HepG2 (cell line): Measurements from ENCODE around the gene NPFFR1. TPM values are rescaled to one million over a fixed set of nuclear protein-coding genes. Genes with fewer than 3 reads are reported as not detected.

Experiments
- ATAC-seq: fragments of 200-7000 bp; cut with Tn5 transposase; 3 replicates; pipeline ENCODE4 v1.9.1; 2020; ENCODE audit warnings: mild to moderate bottlenecking, moderate library complexity
- BruUV-seq: library from RNA; stranded (reverse); fragments of 400-500 nt; replicated peaks from 2 replicates; lab custom pipeline; 2021; lab: Mats Ljungman, UMichigan
- CTCF ChIA-PET: fragments of 300-600 bp; formaldehyde crosslinking; extraction: SDS; loops from one replicate; lab custom pipeline; 2021; ENCODE audit warnings: low total read pairs, inconsistent platforms, low intra/inter-chr PET ratio; lab: Yijun Ruan, JAX
- POLR2A ChIA-PET: fragments of 350-600 bp; sonication (Branson Sonifier 250); formaldehyde crosslinking; loops from one replicate; lab custom pipeline; 2020; ENCODE audit warnings: antibody characterized with exemption, inconsistent platforms; lab: Yijun Ruan, JAX
- DNase-seq: peaks from one replicate; pipeline ENCODE4 v3.0.0-alpha.2; 2015; ENCODE audit warnings: low spot score
- FAIRE-seq: peaks from 3 replicates; lab custom pipeline; 2011; peaks lifted over from hg19 to GRCh38; lab: Jason Lieb, UNC
- H2AFZ ChIP-seq: one replicate; pipeline ENCODE4 v1.6.1; 2011; ENCODE audit warnings: low read length, inconsistent platforms
- H3K27ac ChIP-seq: fragments of 300-600 bp; 3 replicates; pipeline ENCODE4 v1.8.0; 2011; ENCODE audit warnings: mixed run types, mild to moderate bottlenecking, mixed read lengths, low read length, inconsistent platforms; ENCODE audit not compliant: insufficient read depth; ENCODE audit errors: extremely low read length
- H3K27me3 ChIP-seq, 2 experiments: fragments of 200-600 bp in 1 of 2; 2 replicates in 1 of 2; 3 replicates in 1 of 2; pipeline versions ENCODE4 v1.6.0 to v1.8.0; 2011; ENCODE audit warnings: low read length in 2 of 2, mild to moderate bottlenecking in 2 of 2, moderate library complexity in 2 of 2, inconsistent platforms in 1 of 2; ENCODE audit not compliant: insufficient read depth in 2 of 2, control insufficient read depth in 1 of 2
- H3K36me3 ChIP-seq, 2 experiments: fragments of 200-600 bp in 1 of 2; replicated peaks in 1 of 2; 2 replicates in 1 of 2; 3 replicates in 1 of 2; pipeline versions ENCODE4 v1.5.1 to v1.8.0; 2011; ENCODE audit warnings: low read length in 2 of 2, inconsistent platforms in 1 of 2; ENCODE audit not compliant: insufficient read depth in 2 of 2, control insufficient read depth in 1 of 2
- H3K4me1 ChIP-seq: 2 replicates; pipeline ENCODE4 v1.5.1; 2012; ENCODE audit warnings: low read length, inconsistent platforms; ENCODE audit not compliant: insufficient read depth
- H3K4me2 ChIP-seq: 2 replicates; pipeline ENCODE4 v1.6.0; 2011; ENCODE audit warnings: low read depth, low read length, inconsistent platforms
- H3K4me3 ChIP-seq, 3 experiments: fragments of 200-600 bp in 1 of 3; sonication (generic), shearing (Covaris generic) in 1 of 3; replicated peaks in 1 of 3; 2 replicates each; pipeline ENCODE4 v1.5.1; 2011 to 2016; ENCODE audit warnings: low read length in 3 of 3, inconsistent platforms in 2 of 3, low read depth in 2 of 3, mild to moderate bottlenecking in 2 of 3, control low read depth in 1 of 3, mixed read lengths in 1 of 3; ENCODE audit not compliant: insufficient read depth in 1 of 3
- H3K79me2 ChIP-seq: one replicate; pipeline ENCODE4 v1.6.1; 2011; ENCODE audit warnings: low read length, inconsistent platforms; ENCODE audit not compliant: insufficient read depth
- H3K9ac ChIP-seq: 2 replicates; pipeline ENCODE4 v1.6.0; 2011; ENCODE audit warnings: mild to moderate bottlenecking, low read depth, low read length, inconsistent platforms; ENCODE audit not compliant: insufficient read depth
- H3K9me3 ChIP-seq: 2 replicates; pipeline ENCODE4 v1.5.1; 2012; ENCODE audit warnings: mild to moderate bottlenecking, low read length
- H4K20me1 ChIP-seq: 2 replicates; pipeline ENCODE4 v1.6.0; 2011; ENCODE audit warnings: inconsistent platforms, mild to moderate bottlenecking, low read length, moderate library complexity; ENCODE audit not compliant: insufficient read depth
- CENPT ChIP-seq: sonication (generic); formaldehyde crosslinking; IDR thresholded peaks from 2 replicates; pipeline ENCODE4 v1.8.0; 2022; ENCODE audit warnings: low read depth, mild to moderate bottlenecking, moderate library complexity, missing genetic modification reagents
- HBP1 ChIP-seq: IDR thresholded peaks from 2 replicates; pipeline ENCODE4 v1.6.1; 2016; ENCODE audit warnings: low read depth, control low read depth
- KLF15 ChIP-seq: sonication (generic); formaldehyde crosslinking; IDR thresholded peaks from 2 replicates; pipeline ENCODE4 v1.8.1; 2023; ENCODE audit warnings: borderline replicate concordance, mild to moderate bottlenecking, inconsistent platforms, missing genetic modification reagents, mixed read lengths
- NR0B2 ChIP-seq: sonication (generic); formaldehyde crosslinking; IDR thresholded peaks from 2 replicates; pipeline ENCODE4 v1.4.0; 2020; ENCODE audit warnings: mild to moderate bottlenecking, missing genetic modification reagents
- POGZ ChIP-seq: sonication (generic); formaldehyde crosslinking; IDR thresholded peaks from 2 replicates; pipeline ENCODE4 v1.4.0; 2020; ENCODE audit warnings: mild to moderate bottlenecking, missing genetic modification reagents
- POLR2AphosphoS2 ChIP-seq: IDR thresholded peaks from 2 replicates; pipeline ENCODE4 v1.6.1; 2011; ENCODE audit warnings: low read depth, low read length, improper control_type of control experiment
- SCMH1 ChIP-seq: sonication (generic); formaldehyde crosslinking; IDR thresholded peaks from 2 replicates; pipeline ENCODE4 v1.9.0; 2021; ENCODE audit warnings: missing genetic modification reagents, mild to moderate bottlenecking, borderline replicate concordance
- ZNF414 ChIP-seq: sonication (generic); formaldehyde crosslinking; IDR thresholded peaks from 2 replicates; pipeline ENCODE4 v1.5.0; 2020; ENCODE audit warnings: missing genetic modification reagents
- ZNF432 ChIP-seq: sonication (generic); formaldehyde crosslinking; IDR thresholded peaks from 2 replicates; pipeline ENCODE4 v1.5.0; 2020; ENCODE audit warnings: missing genetic modification reagents, mild to moderate bottlenecking, borderline replicate concordance
- ZNF788 ChIP-seq: sonication (generic); formaldehyde crosslinking; IDR thresholded peaks from 2 replicates; pipeline ENCODE4 v1.5.0; 2020; ENCODE audit warnings: mild to moderate bottlenecking, missing genetic modification reagents, borderline replicate concordance
- WGBS: methylation state at CpG from one replicate; pipeline ENCODE4 v1.1.6; 2017; ENCODE audit warnings: low lambda C conversion rate; 5-methylcytosine and 5-hydroxymethylcytosine counted together
- in situ Hi-C: cut with HindIII; loops from 2 replicates; pipeline ENCODE4 v1.10.0; 2017; ENCODE audit warnings: low pct_unique_long_range_greater_than_20kb; ENCODE audit not compliant: extremely low pct_ligation_motif_present
- intact Hi-C: fragments of 100-400 bp; cut with micrococcal nuclease; formaldehyde crosslinking; loops from one replicate; pipeline ENCODE4 v1.10.0; 2022; ENCODE audit not compliant: unreplicated experiment
- polyA plus RNA-seq, 8 experiments: library from polyadenylated mRNA; depleted of rRNA in 3 of 8; stranded (reverse) in 7 of 8; unstranded in 1 of 8; fragments of >200 nt; fragmentation: Illumina TruSeq in 4 of 8; extraction: Trizol in 4 of 8; gene quantifications; 2 replicates each; pipeline versions ENCODE4 v1.2.1 to v1.2.3, GENCODE V29; 2011 to 2016; ENCODE audit warnings: low read depth in 4 of 8, missing spikeins in 1 of 8, mixed read lengths in 1 of 8; ENCODE audit not compliant: insufficient read depth in 1 of 8
- total RNA-seq, 5 experiments: library from RNA; depleted of rRNA; stranded (reverse); fragments of >200 nt; fragmentation: Illumina TruSeq; extraction: Trizol; gene quantifications; 2 replicates each; pipeline ENCODE4 v1.2.3, GENCODE V29; 2016; ENCODE audit warnings: low read depth in 1 of 5

NPFFR1 gene
- total and polyA plus RNA-seq, 2 of the 13 experiments (the other 11 are each of a cell fraction or from before 2014, with no cell fraction given): under 0.01 TPM; not detected in 1

- H3K4me1 ChIP-seq: no peaks in the 10 kb centered on the region
- H3K27ac ChIP-seq: no peak overlapping the region
- ChIA-PET CTCF (no interaction called here), POLR2A (no interaction called here)
- H3K9ac ChIP-seq: no peak overlapping the region
- H3K9me3 ChIP-seq: no peaks in the 10 kb centered on the region
- TF ChIP-seq ZNF432 (CRISPR knock-in tag) (no peak), KLF15 (CRISPR knock-in tag) (no peak), ZNF788 (no peak)
- intact Hi-C loops (no loop called here), in situ Hi-C loops (no loop called here)
- DNase-seq (no peak), ATAC-seq (no peak), FAIRE-seq (no peak)
- 100% methylated on average over 2 of the region's 6 CpGs for WGBS
- peaks cover 10 to 22% of the 10 kb centered on the region in 2 experiments for H3K36me3 ChIP-seq
- no peaks in the 10 kb centered on the region; a peak in 1 of 5 replicates for H3K27me3 ChIP-seq
- no peak overlapping the region for H2AFZ ChIP-seq
- H3K79me2 ChIP-seq: no peaks in the 10 kb centered on the region
- H3K4me3 ChIP-seq: no peak overlapping the region
- H4K20me1 ChIP-seq: no peaks in the 10 kb centered on the region
- no peak overlapping the region for H3K4me2 ChIP-seq
- BruUV-seq: TSS peak; percentile 21
Measured at GRCh38 chr10:70300461-70300860, 16.7 kb upstream of the NPFFR1 start.

- Histone ChIP-seq H3K9ac (no peak overlapping the region), H2AFZ (no peak overlapping the region), H3K27me3 (no peaks in the 10 kb centered on the region; a peak in 1 of 5 replicates), H3K4me3 (no peak overlapping the region), H3K36me3 (peaks cover 10 to 22% of the 10 kb centered on the region in 2 experiments), H3K27ac (no peak overlapping the region), H3K79me2 (no peaks in the 10 kb centered on the region), H3K4me1 (no peaks in the 10 kb centered on the region), H3K9me3 (no peaks in the 10 kb centered on the region), H3K4me2 (no peak overlapping the region), H4K20me1 (no peaks in the 10 kb centered on the region)
- ATAC-seq (no peak), FAIRE-seq (no peak), DNase-seq (no peak)
- intact Hi-C loops (no loop called here), in situ Hi-C loops (no loop called here)
- WGBS: 94% methylated on average over 2 of the region's 7 CpGs
- no TSS peak for BruUV-seq
- ChIA-PET CTCF (no interaction called here), POLR2A (no interaction called here)
- TF ChIP-seq SCMH1: no peak
- TF ChIP-seq POLR2AphosphoS2: no peak
- no peak for TF ChIP-seq HBP1 (CRISPR knock-in tag)
- no peak for TF ChIP-seq NR0B2 (CRISPR knock-in tag)
- no peak for TF ChIP-seq ZNF414 (CRISPR knock-in tag)
- no peak for TF ChIP-seq CENPT
- no peak for TF ChIP-seq POGZ
Measured at GRCh38 chr10:70299876-70300275, 16.1 kb upstream of the NPFFR1 start.
